Gastroesophageal sphincter (tissue), 4 donors: ENCODE measurements around the gene ZNF791. TPM values are rescaled to one million over a fixed set of nuclear protein-coding genes. Genes with fewer than 3 reads are reported as not detected.
"Not testable (repeated sequence)": the region's sequence is repeated elsewhere in the genome, so short reads cannot be mapped to it uniquely, and the experiment has no call there.

Experiments
- ATAC-seq: fragments of 150-250 bp; one replicate; pipeline ENCODE4 v1.9.1; 2016; ENCODE audit warnings: mild to moderate bottlenecking, moderate library complexity
- H3K27ac ChIP-seq, 4 donors: fragments of 200-600 bp; sonication (generic) in 3 of 4; 1 replicate in 3 of 4; 2 replicates in 1 of 4; pipeline ENCODE4 v1.5.1; 2016 to 2019
- H3K27me3 ChIP-seq: fragments of 200-600 bp; sonication (generic); one replicate; pipeline ENCODE4 v1.5.1; 2019
- H3K36me3 ChIP-seq, 2 donors: fragments of 200-600 bp; sonication (generic); one replicate each; pipeline ENCODE4 v1.5.1; 2019; ENCODE audit warnings: control low read depth in 1 of 2
- H3K4me1 ChIP-seq, 3 donors: fragments of 200-600 bp; sonication (generic); 1 replicate in 2 of 3; 2 replicates in 1 of 3; pipeline ENCODE4 v1.5.1; 2016 to 2019; ENCODE audit warnings: control low read depth in 2 of 3
- H3K4me3 ChIP-seq, 2 donors: fragments of 200-600 bp; sonication (generic); one replicate each; pipeline ENCODE4 v1.5.1; 2019; ENCODE audit warnings: mild to moderate bottlenecking in 1 of 2, moderate library complexity in 1 of 2
- H3K9me3 ChIP-seq, 3 donors: fragments of 200-600 bp; sonication (generic); one replicate each; pipeline ENCODE4 v1.5.1; 2017 to 2019; ENCODE audit warnings: control low read depth in 2 of 3
- EP300 ChIP-seq: sonication (generic); formaldehyde crosslinking; IDR thresholded peaks from one replicate; pipeline ENCODE4 v1.6.1; 2017; ENCODE audit warnings: antibody characterized with exemption, mild to moderate bottlenecking
- POLR2A ChIP-seq, 2 donors: fragments of 450-650 bp; IDR thresholded peaks; one replicate each; pipeline ENCODE4 v1.6.1; 2017; ENCODE audit warnings: antibody characterized with exemption in 2 of 2, mild to moderate bottlenecking in 2 of 2, moderate library complexity in 1 of 2
- POLR2AphosphoS5 ChIP-seq: sonication (generic); formaldehyde crosslinking; IDR thresholded peaks from one replicate; pipeline ENCODE4 v1.6.1; 2017; ENCODE audit warnings: antibody characterized with exemption
- WGBS, 2 donors: methylation state at CpG; one replicate each; pipeline ENCODE4 v1.1.5; 2018; ENCODE audit warnings: low coverage in 1 of 2; 5-methylcytosine and 5-hydroxymethylcytosine counted together
- total RNA-seq, 4 donors: library from RNA; depleted of rRNA; stranded (reverse); fragments of >200 nt; gene quantifications; one replicate each; pipeline ENCODE4 v1.1.0, GENCODE V29; 2016
- TF ChIP-seq, protein P1 (sequence below), 4 experiments: fragments of 200-600 bp in 2 of 4; fragments of 450-650 bp in 2 of 4; sonication (generic) in 1 of 4; IDR thresholded peaks; one replicate each; pipeline ENCODE4 v1.5.1; 2017 to 2019; ENCODE audit warnings: antibody characterized with exemption in 4 of 4, mild to moderate bottlenecking in 2 of 4, moderate library complexity in 2 of 4

The ZNF791 gene
- total RNA-seq = 10 to 100 TPM; 16.7 to 29.7 (median 20.4) TPM

DNA sequence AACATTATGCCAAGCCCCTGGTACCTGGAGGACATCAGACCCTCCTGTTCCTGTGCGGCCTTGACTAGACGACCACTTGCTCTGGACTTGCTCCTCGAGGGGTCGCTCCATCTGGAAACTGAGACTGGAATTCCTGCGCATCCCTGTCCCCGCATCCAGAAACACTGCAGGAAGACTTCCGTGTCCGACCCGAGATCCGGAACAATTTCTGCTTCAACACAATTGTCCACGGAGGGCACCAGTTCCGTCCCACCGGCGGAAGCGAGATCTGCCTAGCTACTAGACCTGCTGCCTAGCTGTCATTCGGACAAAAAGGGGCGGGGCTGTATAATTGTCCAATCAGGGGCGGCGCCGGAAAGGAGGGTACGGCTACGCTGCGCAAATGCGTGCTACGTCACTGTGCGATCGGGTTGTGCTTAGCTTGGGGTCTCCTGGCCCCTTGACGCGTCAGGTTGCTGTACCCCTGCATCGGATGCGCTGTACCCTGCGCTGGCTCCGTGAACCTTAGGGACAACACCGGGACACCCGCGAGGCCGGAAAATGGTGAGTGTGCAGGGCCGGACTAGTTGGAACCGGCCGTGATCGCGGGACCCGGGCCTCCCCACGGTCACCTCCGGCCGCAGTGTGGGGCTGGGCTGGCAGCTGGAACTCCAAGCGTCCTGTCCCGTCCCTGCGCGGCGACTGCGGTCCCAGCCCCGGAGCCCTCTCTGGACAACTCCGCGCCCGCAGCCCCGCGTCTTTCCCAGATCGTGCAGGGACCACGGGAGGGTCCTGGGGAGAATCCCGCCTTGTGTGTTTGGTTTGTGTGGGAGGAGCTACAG, at the start of gene ZNF791, which contains the start of gene ZNF490:
TSS of gene ZNF791 (plus strand) at position 381 of the 821 bp plus-strand sequence. CDS start at position 541, 160 bp downstream.
TSS of gene ZNF490 (minus strand) at position 274 of the 821 bp plus-strand sequence. CDS start at position 141, 133 bp downstream.
- peak within 1 kb of the TSS; percentile 74 to 78 for H3K4me3 ChIP-seq
- H3K9me3 ChIP-seq = no peaks in the 10 kb centered on the region
- 0% methylated on average over 4 to 6 of the region's 61 CpGs for whole genome bisulfite sequencing, 2 donors
- no peaks in the 10 kb centered on the region for H3K27me3 ChIP-seq
- peak; percentile 99 for ATAC-seq
- TF ChIP-seq POLR2A (IDR thresholded peaks at IDR 0.05) (peak; percentile 88 to 89), EP300 (no peak), POLR2AphosphoS5 (peak; percentile 95)
- TF ChIP-seq, protein P1, sequence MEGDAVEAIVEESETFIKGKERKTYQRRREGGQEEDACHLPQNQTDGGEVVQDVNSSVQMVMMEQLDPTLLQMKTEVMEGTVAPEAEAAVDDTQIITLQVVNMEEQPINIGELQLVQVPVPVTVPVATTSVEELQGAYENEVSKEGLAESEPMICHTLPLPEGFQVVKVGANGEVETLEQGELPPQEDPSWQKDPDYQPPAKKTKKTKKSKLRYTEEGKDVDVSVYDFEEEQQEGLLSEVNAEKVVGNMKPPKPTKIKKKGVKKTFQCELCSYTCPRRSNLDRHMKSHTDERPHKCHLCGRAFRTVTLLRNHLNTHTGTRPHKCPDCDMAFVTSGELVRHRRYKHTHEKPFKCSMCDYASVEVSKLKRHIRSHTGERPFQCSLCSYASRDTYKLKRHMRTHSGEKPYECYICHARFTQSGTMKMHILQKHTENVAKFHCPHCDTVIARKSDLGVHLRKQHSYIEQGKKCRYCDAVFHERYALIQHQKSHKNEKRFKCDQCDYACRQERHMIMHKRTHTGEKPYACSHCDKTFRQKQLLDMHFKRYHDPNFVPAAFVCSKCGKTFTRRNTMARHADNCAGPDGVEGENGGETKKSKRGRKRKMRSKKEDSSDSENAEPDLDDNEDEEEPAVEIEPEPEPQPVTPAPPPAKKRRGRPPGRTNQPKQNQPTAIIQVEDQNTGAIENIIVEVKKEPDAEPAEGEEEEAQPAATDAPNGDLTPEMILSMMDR (IDR thresholded peaks at IDR 0.05) = peak in 1 of 4 experiments; percentile 8
- peak within 1 kb of the TSS; percentile 96 to 100 (median 98) for H3K27ac ChIP-seq
- H3K4me1 ChIP-seq = peaks cover 0 to 56% (median 11%) of the 10 kb centered on the region in 3 donors
- peaks cover 0 to 59% of the 10 kb centered on the region in 2 donors for H3K36me3 ChIP-seq

DNA sequence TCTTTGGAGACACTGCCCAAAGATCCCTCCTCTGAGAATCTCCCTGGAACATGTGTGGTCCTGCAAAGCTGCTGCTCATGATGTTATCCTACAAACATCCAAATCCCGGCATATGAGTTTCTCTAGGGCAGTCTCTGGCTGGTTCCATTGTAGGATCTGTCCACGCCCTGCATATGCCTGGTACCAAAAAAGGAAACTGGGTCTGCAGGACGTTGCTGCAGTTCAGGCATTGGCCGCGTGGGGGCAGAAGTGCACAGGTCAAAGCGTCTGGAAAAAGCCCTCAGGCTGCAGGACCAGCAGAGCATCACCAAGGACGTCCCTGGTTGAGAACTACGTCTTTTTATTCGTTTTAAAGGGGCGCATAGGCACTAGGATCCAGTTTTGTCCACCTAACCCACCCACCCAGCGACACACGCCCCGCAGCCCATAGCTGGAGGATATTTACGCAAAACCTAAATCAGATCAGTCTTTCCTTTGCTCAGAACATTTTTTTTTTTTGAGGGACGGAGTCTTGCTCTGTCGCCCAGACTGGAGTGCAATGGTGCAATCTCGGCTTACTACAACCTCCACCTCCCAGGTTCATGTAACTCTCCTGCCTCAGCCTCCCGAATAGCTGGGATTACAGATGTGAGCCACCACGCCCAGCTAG, 46.6 kb upstream of the ZNF791 start:
- Histone ChIP-seq H3K27ac (peak overlapping the region in 3 of 4 donors; percentile 45 to 65 (median 57)), H3K9me3 (no peaks in the 10 kb centered on the region), H3K36me3 (no peaks in the 10 kb centered on the region), H3K27me3 (no peaks in the 10 kb centered on the region), H3K4me1 (peaks cover 0 to 11% (median 0%) of the 10 kb centered on the region in 3 donors), H3K4me3 (no peak overlapping the region)
- ATAC-seq = peak; percentile 95
- 17 to 20% methylated on average over 3 to 19 of the region's 19 CpGs for WGBS, 2 donors
- TF ChIP-seq POLR2AphosphoS5 (peak; percentile 22), POLR2A (IDR thresholded peaks at IDR 0.05) (no peak), EP300 (no peak)
- TF ChIP-seq, protein P1 (IDR thresholded peaks at IDR 0.05) = peak in 3 of 4 experiments; percentile 92 to 96 (median 95)

DNA sequence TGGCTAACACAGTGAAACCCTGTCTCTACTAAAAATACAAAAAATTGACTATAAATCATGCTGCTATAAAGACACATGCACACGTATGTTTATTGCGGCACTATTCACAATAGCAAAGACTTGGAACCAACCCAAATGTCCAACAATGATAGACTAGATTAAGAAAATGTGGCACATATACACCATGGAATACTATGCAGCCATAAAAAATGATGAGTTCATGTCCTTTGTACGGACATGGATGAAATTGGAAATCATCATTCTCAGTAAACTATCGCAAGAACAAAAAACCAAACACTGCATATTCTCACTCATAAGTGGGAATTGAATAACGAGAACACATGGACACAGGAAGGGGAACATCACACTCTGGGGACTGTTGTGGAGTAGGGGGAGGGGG, 44.3 kb upstream of the ZNF791 start:
- not testable (repeated sequence) for H3K4me3 ChIP-seq, H3K9me3 ChIP-seq, H3K36me3 ChIP-seq, H3K27me3 ChIP-seq, H3K27ac ChIP-seq, ATAC-seq
- 85 to 86% methylated on average over 5 of the region's 5 CpGs for WGBS, 2 donors
- peaks cover 0 to 11% (median 0%) of the 10 kb centered on the region in 3 donors for H3K4me1 ChIP-seq

DNA sequence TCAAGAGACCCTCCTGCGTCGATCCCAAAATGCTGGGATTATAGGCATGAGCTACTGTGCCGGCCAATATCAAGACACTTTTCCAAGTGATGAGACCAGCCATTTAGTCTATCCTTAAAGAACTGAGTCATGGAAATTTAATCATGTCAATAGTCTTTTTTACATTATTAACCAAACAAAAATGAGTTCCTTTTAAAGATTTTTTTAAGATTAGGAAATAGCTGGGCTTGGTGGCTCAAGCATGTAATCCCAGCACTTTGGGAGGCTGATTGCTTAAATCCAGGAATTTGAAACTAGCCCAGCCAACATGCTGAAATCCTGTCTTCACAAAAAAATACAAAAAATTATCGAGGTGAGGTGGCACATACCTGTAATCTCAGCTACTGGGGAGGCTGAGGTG, 42.8 kb upstream of the ZNF791 start:
- peaks cover 0 to 11% (median 0%) of the 10 kb centered on the region in 3 donors for H3K4me1 ChIP-seq
- no peaks in the 10 kb centered on the region for H3K9me3 ChIP-seq
- no peaks in the 10 kb centered on the region for H3K36me3 ChIP-seq
- H3K27ac ChIP-seq = no peak overlapping the region
- no peaks in the 10 kb centered on the region for H3K27me3 ChIP-seq
- 82 to 94% methylated on average over 3 to 4 of the region's 4 CpGs for WGBS, 2 donors
- H3K4me3 ChIP-seq = no peak overlapping the region
- no peak for ATAC-seq
- no peak for TF ChIP-seq EP300
- TF ChIP-seq, protein P1 (IDR thresholded peaks at IDR 0.05) = no peak
- no peak for TF ChIP-seq POLR2AphosphoS5
- TF ChIP-seq POLR2A (IDR thresholded peaks at IDR 0.05) = no peak

DNA sequence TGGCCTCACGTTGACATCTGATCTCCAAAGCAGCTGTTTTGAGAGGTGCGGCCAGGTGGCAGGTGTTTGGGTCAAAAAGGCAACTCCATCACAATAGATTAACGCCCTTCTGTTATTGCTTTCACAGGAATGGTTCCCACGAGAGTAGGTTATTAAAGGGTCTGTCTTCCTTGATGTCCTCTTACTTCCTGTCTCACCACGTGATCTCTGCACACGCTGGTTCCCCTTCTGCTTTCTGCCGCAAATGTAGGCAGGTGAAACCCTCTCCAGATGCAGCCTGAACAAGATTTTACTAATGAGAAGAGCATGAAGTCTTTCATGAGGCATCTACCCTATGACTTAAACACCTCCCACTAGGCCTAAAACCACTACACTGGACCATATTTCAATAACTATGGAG, 36.7 kb upstream of the ZNF791 start:
- WGBS, 2 donors = 57 to 74% methylated on average over 3 to 6 of the region's 7 CpGs

More for the DNA sequence above, 36.7 kb upstream of the ZNF791 start:
- Histone ChIP-seq H3K27me3 (no peaks in the 10 kb centered on the region), H3K4me3 (no peak overlapping the region), H3K9me3 (no peaks in the 10 kb centered on the region), H3K4me1 (no peaks in the 10 kb centered on the region), H3K36me3 (peaks cover 0 to 22% of the 10 kb centered on the region in 2 donors), H3K27ac (no peak overlapping the region)
- no peak for ATAC-seq
- TF ChIP-seq, protein P1 (IDR thresholded peaks at IDR 0.05) = no peak
- TF ChIP-seq POLR2A (IDR thresholded peaks at IDR 0.05) = no peak
- no peak for TF ChIP-seq EP300
- no peak for TF ChIP-seq POLR2AphosphoS5
